Transverse colon (tissue), 4 donors: ENCODE data around the gene KLF17.

Source experiments
- POLR2A ChIP-seq: fragments of 450-650 bp; IDR thresholded peaks from one replicate; pipeline ENCODE4 v1.6.1; 2016; ENCODE audit warnings: antibody characterized with exemption, mild to moderate bottlenecking, moderate library complexity
- POLR2AphosphoS5 ChIP-seq, 3 donors: sonication (generic); formaldehyde crosslinking; IDR thresholded peaks; one replicate each; pipeline ENCODE4 v1.6.1; 2016; ENCODE audit warnings: antibody characterized with exemption in 3 of 3
- TF ChIP-seq, protein P1 (sequence below), 5 experiments: fragments of 200-600 bp in 3 of 5; fragments of 450-650 bp in 2 of 5; sonication (generic) in 3 of 5; IDR thresholded peaks; 1 replicate in 2 of 5; 2 replicates in 3 of 5; pipeline ENCODE4 v1.5.1; 2016 to 2017; ENCODE audit warnings: antibody characterized with exemption in 5 of 5, inconsistent platforms in 3 of 5, mild to moderate bottlenecking in 2 of 5, moderate library complexity in 1 of 5

DNA sequence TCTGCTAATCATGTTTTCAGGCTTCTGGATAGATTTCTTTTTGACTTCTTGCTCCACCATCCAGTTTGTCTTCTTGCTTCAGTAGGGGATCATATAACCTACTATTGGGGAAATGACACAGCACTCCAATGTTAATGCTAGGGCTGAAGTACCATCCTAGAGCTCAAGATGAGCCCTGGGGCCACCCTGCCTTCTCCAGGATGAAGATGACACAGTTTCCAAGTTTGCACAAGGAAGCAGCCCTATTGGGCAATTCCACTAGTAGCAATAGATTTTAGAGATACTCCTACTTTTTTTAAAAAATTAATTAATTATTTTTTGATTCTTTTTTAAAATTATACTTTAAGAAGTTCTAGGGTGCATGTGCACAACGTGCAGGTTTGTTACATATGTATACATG, 34.1 kb downstream of the KLF17 start:
- no peak for TF ChIP-seq POLR2A
- TF ChIP-seq, protein P1, sequence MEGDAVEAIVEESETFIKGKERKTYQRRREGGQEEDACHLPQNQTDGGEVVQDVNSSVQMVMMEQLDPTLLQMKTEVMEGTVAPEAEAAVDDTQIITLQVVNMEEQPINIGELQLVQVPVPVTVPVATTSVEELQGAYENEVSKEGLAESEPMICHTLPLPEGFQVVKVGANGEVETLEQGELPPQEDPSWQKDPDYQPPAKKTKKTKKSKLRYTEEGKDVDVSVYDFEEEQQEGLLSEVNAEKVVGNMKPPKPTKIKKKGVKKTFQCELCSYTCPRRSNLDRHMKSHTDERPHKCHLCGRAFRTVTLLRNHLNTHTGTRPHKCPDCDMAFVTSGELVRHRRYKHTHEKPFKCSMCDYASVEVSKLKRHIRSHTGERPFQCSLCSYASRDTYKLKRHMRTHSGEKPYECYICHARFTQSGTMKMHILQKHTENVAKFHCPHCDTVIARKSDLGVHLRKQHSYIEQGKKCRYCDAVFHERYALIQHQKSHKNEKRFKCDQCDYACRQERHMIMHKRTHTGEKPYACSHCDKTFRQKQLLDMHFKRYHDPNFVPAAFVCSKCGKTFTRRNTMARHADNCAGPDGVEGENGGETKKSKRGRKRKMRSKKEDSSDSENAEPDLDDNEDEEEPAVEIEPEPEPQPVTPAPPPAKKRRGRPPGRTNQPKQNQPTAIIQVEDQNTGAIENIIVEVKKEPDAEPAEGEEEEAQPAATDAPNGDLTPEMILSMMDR (IDR thresholded peaks at IDR 0.05), result no peak
- TF ChIP-seq POLR2AphosphoS5 (IDR thresholded peaks at IDR 0.05), result no peak
